H1 (cell line): ENCODE measurements around the gene EIF4E2. TPM values are rescaled to one million over a fixed set of nuclear protein-coding genes. Genes with fewer than 3 reads are reported as not detected.

Experiments
- CTCF ChIA-PET: fragments of 300-600 bp; sonication (Branson Sonifier 250); formaldehyde crosslinking; loops from one replicate; lab custom pipeline; 2021; ENCODE audit not compliant: partially characterized antibody; lab: Charles Lee
- POLR2A ChIA-PET: fragments of 300-600 bp; sonication (Branson Sonifier 250); formaldehyde crosslinking; loops from one replicate; lab custom pipeline; 2021; ENCODE audit warnings: inconsistent platforms; ENCODE audit not compliant: partially characterized antibody; lab: Charles Lee
- DNase-seq, 2 experiments: peaks; one replicate each; pipeline versions ENCODE4 v3.0.0 to v3.0.0-alpha.2; 2010 to 2022; ENCODE audit warnings: low spot score in 2 of 2, low read depth in 1 of 2, mixed read lengths in 1 of 2
- FAIRE-seq: peaks from 2 replicates; lab custom pipeline; 2011; peaks lifted over from hg19 to GRCh38; lab: Jason Lieb, UNC
- H2AFZ ChIP-seq: 2 replicates; pipeline ENCODE4 v1.8.1; 2012; ENCODE audit warnings: low read length, inconsistent platforms
- H2AK5ac ChIP-seq: 2 replicates; pipeline ENCODE4 v1.6.1; 2013; ENCODE audit warnings: low read depth, low read length
- H2BK120ac ChIP-seq: replicated peaks from 2 replicates; pipeline ENCODE3; 2013; ENCODE audit warnings: low read depth, low read length, inconsistent platforms
- H2BK12ac ChIP-seq: 2 replicates; pipeline ENCODE4 v1.6.1; 2013; ENCODE audit warnings: low read depth, low read length
- H2BK15ac ChIP-seq: 2 replicates; pipeline ENCODE4 v1.6.1; 2013; ENCODE audit warnings: low read length
- H2BK20ac ChIP-seq: 2 replicates; pipeline ENCODE4 v1.6.1; 2013; ENCODE audit warnings: low read length
- H2BK5ac ChIP-seq: 2 replicates; pipeline ENCODE4 v1.6.1; 2013; ENCODE audit warnings: low read depth, low read length
- H3K14ac ChIP-seq: 2 replicates; pipeline ENCODE4 v1.6.1; 2013; ENCODE audit warnings: inconsistent platforms; ENCODE audit not compliant: insufficient read length
- H3K18ac ChIP-seq: 2 replicates; pipeline ENCODE4 v1.6.1; 2013; ENCODE audit warnings: low read length; ENCODE audit errors: extremely low read depth
- H3K23ac ChIP-seq: 2 replicates; pipeline ENCODE4 v1.6.1; 2013; ENCODE audit warnings: inconsistent platforms; ENCODE audit not compliant: insufficient read length
- H3K23me2 ChIP-seq: 2 replicates; pipeline ENCODE4 v1.6.1; 2013; ENCODE audit warnings: low read depth, low read length
- H3K27ac ChIP-seq: 2 replicates; pipeline ENCODE4 v1.6.1; 2011; ENCODE audit warnings: low read depth, low read length, inconsistent platforms
- H3K27me3 ChIP-seq, 4 experiments: replicated peaks in 1 of 4; 1 replicate in 1 of 4; 2 replicates in 3 of 4; pipeline versions ENCODE4 v1.6.1 to v1.8.1; 2011 to 2013; ENCODE audit warnings: low read length in 3 of 4, mild to moderate bottlenecking in 3 of 4, inconsistent platforms in 2 of 4, mixed read lengths in 2 of 4, moderate library complexity in 1 of 4; ENCODE audit not compliant: control insufficient read depth in 3 of 4, insufficient read depth in 3 of 4; ENCODE audit errors: extremely low read depth in 1 of 4
- H3K36me3 ChIP-seq, 4 experiments: 2 replicates each; pipeline versions ENCODE4 v1.6.1 to v1.8.1; 2011 to 2013; ENCODE audit warnings: mild to moderate bottlenecking in 4 of 4, low read length in 3 of 4, moderate library complexity in 2 of 4, control low read depth in 1 of 4, inconsistent platforms in 1 of 4; ENCODE audit not compliant: insufficient read depth in 4 of 4, control insufficient read depth in 2 of 4
- H3K4ac ChIP-seq: replicated peaks from 2 replicates; pipeline ENCODE3; 2013; ENCODE audit warnings: low read length, low read depth, mixed read lengths, inconsistent platforms; ENCODE audit not compliant: insufficient read length
- H3K4me1 ChIP-seq, 4 experiments: replicated peaks in 1 of 4; 1 replicate in 1 of 4; 2 replicates in 3 of 4; pipeline versions ENCODE4 v1.6.1 to v1.8.1; 2011 to 2013; ENCODE audit warnings: low read length in 3 of 4, inconsistent platforms in 2 of 4, mixed read lengths in 1 of 4; ENCODE audit not compliant: insufficient read depth in 4 of 4, control insufficient read depth in 3 of 4
- H3K4me2 ChIP-seq, 2 experiments: 2 replicates each; pipeline versions ENCODE4 v1.6.1 to v1.8.1; 2011 to 2013; ENCODE audit warnings: low read depth in 2 of 2, low read length in 2 of 2, control low read depth in 1 of 2, inconsistent platforms in 1 of 2, mild to moderate bottlenecking in 1 of 2; ENCODE audit not compliant: insufficient read depth in 1 of 2
- H3K4me3 ChIP-seq, 4 experiments: fragments of 200-600, 300-600 bp in 1 of 4; sonication (generic), shearing (Covaris generic), sonication (Bioruptor Twin) in 1 of 4; 2 replicates each; pipeline versions ENCODE4 v1.5.1 to v1.8.1; 2011 to 2016; ENCODE audit warnings: low read length in 4 of 4, low read depth in 3 of 4, control low read depth in 2 of 4, inconsistent platforms in 2 of 4, mild to moderate bottlenecking in 2 of 4, mixed read lengths in 1 of 4, moderate library complexity in 1 of 4; ENCODE audit not compliant: insufficient read depth in 2 of 4; ENCODE audit errors: extremely low read depth in 1 of 4
- H3K56ac ChIP-seq: replicated peaks from 2 replicates; pipeline ENCODE3; 2013; ENCODE audit warnings: low read depth, mild to moderate bottlenecking, mixed read lengths, low read length, inconsistent platforms; ENCODE audit not compliant: insufficient read length
- H3K79me1 ChIP-seq: 2 replicates; pipeline ENCODE4 v1.6.1; 2013; ENCODE audit warnings: low read depth, low read length, control low read depth
- H3K79me2 ChIP-seq, 2 experiments: 2 replicates each; pipeline versions ENCODE4 v1.6.1 to v1.8.1; 2012 to 2013; ENCODE audit warnings: low read length in 2 of 2, mild to moderate bottlenecking in 2 of 2, inconsistent platforms in 1 of 2; ENCODE audit not compliant: insufficient read depth in 2 of 2, control insufficient read depth in 1 of 2
- H3K9ac ChIP-seq, 4 experiments: replicated peaks in 1 of 4; 1 replicate in 1 of 4; 2 replicates in 3 of 4; pipeline versions ENCODE4 v1.6.1 to v1.8.1; 2011 to 2013; ENCODE audit warnings: low read depth in 3 of 4, low read length in 3 of 4, control low read depth in 2 of 4, mild to moderate bottlenecking in 2 of 4, moderate library complexity in 2 of 4, inconsistent platforms in 1 of 4; ENCODE audit errors: extremely low read depth in 1 of 4
- H3K9me3 ChIP-seq, 2 experiments: 2 replicates each; pipeline versions ENCODE4 v1.6.1 to v1.8.1; 2012 to 2013; ENCODE audit warnings: mild to moderate bottlenecking in 2 of 2, moderate library complexity in 2 of 2, control low read depth in 1 of 2, inconsistent platforms in 1 of 2, low read depth in 1 of 2, low read length in 1 of 2, mixed read lengths in 1 of 2; ENCODE audit not compliant: insufficient read depth in 2 of 2
- H4K20me1 ChIP-seq, 2 experiments: replicated peaks in 1 of 2; 2 replicates each; pipeline versions ENCODE3 to v1.8.1; 2011 to 2013; ENCODE audit warnings: inconsistent platforms in 2 of 2, low read length in 2 of 2, mild to moderate bottlenecking in 1 of 2; ENCODE audit not compliant: insufficient read depth in 2 of 2, control insufficient read depth in 1 of 2
- H4K5ac ChIP-seq: 2 replicates; pipeline ENCODE4 v1.6.1; 2013; ENCODE audit warnings: low read length, low read depth, mixed read lengths, inconsistent platforms; ENCODE audit not compliant: insufficient read length
- H4K8ac ChIP-seq: 2 replicates; pipeline ENCODE4 v1.8.0; 2013; ENCODE audit warnings: mild to moderate bottlenecking, moderate library complexity, low read length, inconsistent platforms; ENCODE audit not compliant: insufficient read depth; ENCODE audit errors: extremely low read depth
- H4K91ac ChIP-seq: replicated peaks from 2 replicates; pipeline ENCODE3; 2013; ENCODE audit warnings: low read length, mixed read lengths, inconsistent platforms; ENCODE audit not compliant: insufficient read length
- ASH2L ChIP-seq: fragments of 200-600, 300-600 bp; sonication (generic); IDR thresholded peaks from one replicate; pipeline ENCODE4 v1.7.1; 2017; ENCODE audit warnings: low read length
- EGR1 ChIP-seq: IDR thresholded peaks from 2 replicates; pipeline ENCODE4 v1.6.1; 2011; ENCODE audit warnings: low read depth, low read length, borderline replicate concordance
- POLR2AphosphoS5 ChIP-seq: IDR thresholded peaks from 2 replicates; pipeline ENCODE4 v1.6.1; 2011; ENCODE audit warnings: low read depth, low read length
- WGBS, 2 experiments: shearing (Covaris generic) in 1 of 2; methylation state at CpG; one replicate each; pipeline versions ENCODE4 v1.1.6 to v1.1.7; 2013 to 2015; ENCODE audit warnings: low lambda C conversion rate in 2 of 2, mixed read lengths in 2 of 2, inconsistent platforms in 1 of 2, low coverage in 1 of 2, missing lambda C conversion rate in 1 of 2; ENCODE audit not compliant: insufficient replicate concordance in 2 of 2, insufficient coverage in 1 of 2, insufficient read length in 1 of 2; ENCODE audit errors: extremely low coverage in 1 of 2, missing lambda C conversion rate in 1 of 2; 5-methylcytosine and 5-hydroxymethylcytosine counted together
- polyA plus RNA-seq, 7 experiments: library from polyadenylated mRNA; depleted of rRNA in 3 of 7; stranded (reverse) in 5 of 7; unstranded in 2 of 7; fragments of >200 nt in 5 of 7; fragments of 200-250 nt in 2 of 7; gene quantifications; 1 replicate in 5 of 7; 2 replicates in 1 of 7; 4 replicates in 1 of 7; pipeline versions ENCODE4 v1.2.1 to v1.2.3, GENCODE V29; 2011 to 2013; ENCODE audit warnings: missing spikeins in 2 of 7, mixed read lengths in 2 of 7
- total RNA-seq: library from RNA; stranded (reverse); fragmentation: NEBNext Ultra II Directional; extraction: Animal tissue kit (Norgen Biotek cat#: 25700); gene quantifications from 2 replicates; pipeline ENCODE4 v1.2.1, GENCODE V29; 2021
- TF ChIP-seq, protein P1 (sequence below): IDR thresholded peaks from 2 replicates; pipeline ENCODE4 v1.6.1; 2011; ENCODE audit warnings: low read length, improper control_type of control experiment

The EIF4E2 gene
- total and polyA plus RNA-seq, 2 of the 8 experiments (the other 6 are each of a cell fraction or from before 2014, with no cell fraction given), result 39.4 to 114 TPM

DNA sequence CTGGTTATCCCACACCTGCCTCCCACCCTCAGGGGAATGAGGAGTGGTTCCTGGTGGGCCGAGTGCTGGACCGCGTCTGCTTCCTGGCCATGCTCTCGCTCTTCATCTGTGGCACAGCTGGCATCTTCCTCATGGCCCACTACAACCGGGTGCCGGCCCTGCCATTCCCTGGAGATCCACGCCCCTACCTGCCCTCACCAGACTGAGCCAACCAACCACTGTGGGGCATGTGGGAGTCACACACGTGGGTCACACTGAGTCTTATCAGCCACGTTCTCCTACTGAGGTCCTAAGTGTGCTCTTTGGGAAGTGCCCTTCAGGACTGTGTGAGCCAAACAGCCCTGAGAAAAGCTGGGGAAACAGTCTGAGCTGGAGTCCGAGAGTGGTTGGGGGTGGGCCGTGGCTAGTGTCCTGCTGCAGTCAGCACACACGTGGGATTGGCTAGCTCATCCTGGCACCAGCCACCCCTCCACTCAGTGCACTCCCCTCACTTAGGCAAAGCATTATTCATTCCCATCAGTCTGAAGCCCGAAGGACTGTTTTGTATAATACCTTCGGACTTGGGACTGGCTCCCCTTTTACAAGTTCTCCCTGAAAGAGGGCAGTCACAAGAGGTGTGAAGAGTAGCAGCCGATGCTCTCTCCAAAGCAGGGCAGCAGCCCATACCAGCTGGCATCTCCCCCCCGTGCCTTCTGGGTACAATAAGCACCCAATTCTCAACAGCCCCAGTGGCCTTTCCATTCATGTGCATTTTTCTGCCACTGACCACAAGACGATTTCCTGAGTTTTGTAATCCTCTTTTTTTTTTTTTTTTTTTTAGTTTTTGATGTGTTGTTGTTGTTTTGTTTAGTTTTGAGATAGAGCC is 4.7 kb upstream of the EIF4E2 start:
- 90% methylated on average over 17 of the region's 17 CpGs; no CpG with 5 or more reads in 1 of the 2 experiments for WGBS, 2 experiments
- no peak overlapping the region for H3K27ac ChIP-seq
- H3K4me2 ChIP-seq, result no peak overlapping the region
- H4K20me1 ChIP-seq, result peaks cover 4 to 9% of the 10 kb centered on the region in 2 experiments
- H2BK5ac ChIP-seq, result no peak overlapping the region
- H2AFZ ChIP-seq, result no peak overlapping the region
- H3K9ac ChIP-seq, result no peak overlapping the region
- H3K9me3 ChIP-seq, result no peaks in the 10 kb centered on the region
- H3K79me2 ChIP-seq, result peaks cover 0 to 24% of the 10 kb centered on the region in 2 experiments; a peak in 2 of 4 replicates
- FAIRE-seq, result no peak
- POLR2A ChIA-PET, result interaction anchor here (2.8 kb wide), 1 partner anchor 12 kb away, joined by 12 read pairs; no protein-coding TSS in a partner anchor
- TF ChIP-seq, protein P1, sequence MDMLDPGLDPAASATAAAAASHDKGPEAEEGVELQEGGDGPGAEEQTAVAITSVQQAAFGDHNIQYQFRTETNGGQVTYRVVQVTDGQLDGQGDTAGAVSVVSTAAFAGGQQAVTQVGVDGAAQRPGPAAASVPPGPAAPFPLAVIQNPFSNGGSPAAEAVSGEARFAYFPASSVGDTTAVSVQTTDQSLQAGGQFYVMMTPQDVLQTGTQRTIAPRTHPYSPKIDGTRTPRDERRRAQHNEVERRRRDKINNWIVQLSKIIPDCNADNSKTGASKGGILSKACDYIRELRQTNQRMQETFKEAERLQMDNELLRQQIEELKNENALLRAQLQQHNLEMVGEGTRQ, result no peak
- TF ChIP-seq ASH2L (no peak), POLR2AphosphoS5 (0 out of 2 replicates have a peak, but pooled peaks have one; percentile 26), EGR1 (no peak)
- TF ChIP-seq, all 59 proteins: peak for 1
- no peaks in the 10 kb centered on the region for H3K27me3 ChIP-seq
- peaks cover 5% of the 10 kb centered on the region; the same call in 1 of the 2 replicates for H3K79me1 ChIP-seq
- H3K56ac ChIP-seq, result no peak overlapping the region
- no peak overlapping the region for H2BK15ac ChIP-seq
- CTCF ChIA-PET, result interaction anchor here (0.7 to 3.8 kb wide), 7 partner anchors 9 to 183 kb away, joined by 3 to 23 read pairs (median 3); no protein-coding TSS in a partner anchor
- H4K5ac ChIP-seq, result no peak overlapping the region
- no peak overlapping the region for H3K4me3 ChIP-seq
- H3K23ac ChIP-seq, result no peak overlapping the region
- peaks cover 5% of the 10 kb centered on the region; the same call in 1 of the 2 replicates for H3K23me2 ChIP-seq
- H2BK20ac ChIP-seq, result no peak overlapping the region
- H3K14ac ChIP-seq, result no peak overlapping the region
- peaks cover 0 to 9% (median under 1%) of the 10 kb centered on the region in 4 experiments; a peak in 2 of 8 replicates for H3K36me3 ChIP-seq
- no peak overlapping the region for H3K18ac ChIP-seq
- H2BK120ac ChIP-seq, result no peak overlapping the region
- H3K4ac ChIP-seq, result no peak overlapping the region
- peak overlapping the region; percentile 62 for H4K8ac ChIP-seq
- H2BK12ac ChIP-seq, result 0 out of 2 replicates have a peak overlapping the region, but pooled peaks have one; percentile 17
- H2AK5ac ChIP-seq, result no peak overlapping the region
- peak in 1 of 2 experiments; percentile 30 for DNase-seq
- no peak overlapping the region for H4K91ac ChIP-seq
- H3K4me1 ChIP-seq, result no peaks in the 10 kb centered on the region
